Motor neuron (in vitro differentiated cells): ENCODE data around the gene SCN4A. TPM values are rescaled to one million over a fixed set of nuclear protein-coding genes. Genes with fewer than 3 reads are reported as not detected.
"Not testable (repeated sequence)": the region's sequence is repeated elsewhere in the genome, so short reads cannot be mapped to it uniquely, and the experiment has no call there.

ENCODE experiments used
- ATAC-seq, 8 experiments: fragments of 200-7000 bp; cut with Tn5 transposase; replicated peaks in 6 of 8; 2 replicates each; pipeline ENCODE4 v1.8.0; 2021; ENCODE audit warnings: mild to moderate bottlenecking in 8 of 8, moderate library complexity in 8 of 8
- H3K27ac ChIP-seq, 2 donors: fragments of 250-450 bp; sonication (Bioruptor Pico); 2 replicates each; pipeline ENCODE4 v1.9.0; 2021; ENCODE audit warnings: antibody characterized with exemption in 2 of 2, mild to moderate bottlenecking in 2 of 2, moderate library complexity in 1 of 2
- H3K4me1 ChIP-seq, 2 donors: fragments of 250-450 bp; sonication (Bioruptor Pico); replicated peaks in 1 of 2; 2 replicates each; pipeline ENCODE4 v1.6.1; 2021; ENCODE audit warnings: antibody characterized with exemption in 2 of 2, mild to moderate bottlenecking in 2 of 2, moderate library complexity in 1 of 2
- H3K4me3 ChIP-seq, 5 donors: fragments of 250-450 bp; sonication (Bioruptor Pico); 2 replicates each; pipeline ENCODE4 v1.9.0; 2021; ENCODE audit warnings: antibody characterized with exemption in 5 of 5, mild to moderate bottlenecking in 5 of 5, moderate library complexity in 4 of 5
- WGBS, 10 experiments: fragments of 450-650 bp; shearing (Covaris generic); methylation state at CpG; one replicate each; pipeline ENCODE4 v1.0.0; 2022; 5-methylcytosine and 5-hydroxymethylcytosine counted together
- in situ Hi-C, 9 experiments: fragments of 400-800 bp; cut with MboI; loops; one replicate each; pipeline ENCODE4 v1.15.0; 2021; ENCODE audit warnings: low sequenced_read_pairs in 9 of 9, low pct_unique_long_range_greater_than_20kb in 2 of 9; ENCODE audit not compliant: unreplicated experiment in 9 of 9
- total RNA-seq, 8 experiments: library from RNA; unstranded; fragments of 300-600 nt; gene quantifications; 2 replicates each; pipeline versions ENCODE4 v1.2.3 to v1.2.4, GENCODE V29; 2022

Gene SCN4A
- total RNA-seq, 8 experiments from 2014 or later = 0.04 to 2.1 (median 1.0) TPM

GRCh38 chr17:64007089-64007837, 34.5 kb upstream of the SCN4A start:
- 79 to 100% (median 89%) methylated on average over 1 to 4 of the region's 5 CpGs; no CpG with 5 or more reads in 4 of the 10 experiments for WGBS, 10 experiments
- in situ Hi-C loops = loop anchor here in 1 of 9 experiments (25.0 kb wide), 1 partner anchor 95 kb away; the partner anchor contains the start of genes CSHL1 and GH1
- not testable (repeated sequence) for H3K27ac ChIP-seq, H3K4me3 ChIP-seq, H3K4me1 ChIP-seq, ATAC-seq

GRCh38 chr17:64006361-64007088, 33.8 kb upstream of the SCN4A start:
- Histone ChIP-seq H3K27ac (no peak overlapping the region), H3K4me3 (no peak overlapping the region), H3K4me1 (peaks cover 0 to 3% of the 10 kb centered on the region in 2 donors)
- in situ Hi-C loops = loop anchor here in 1 of 9 experiments (25.0 kb wide), 1 partner anchor 94 kb away; the partner anchor contains the start of genes CSHL1 and GH1
- WGBS, 10 experiments = 80 to 91% (median 90%) methylated on average over 2 to 7 of the region's 13 CpGs; no CpG with 5 or more reads in 7 of the 10 experiments
- peak in 6 of 8 experiments; percentile 25 to 74 (median 40) for ATAC-seq

GRCh38 chr17:64005734-64006167, 33.0 kb upstream of the SCN4A start:
- in situ Hi-C loops = loop anchor here in 1 of 9 experiments (25.0 kb wide), 1 partner anchor 93 kb away; the partner anchor contains the start of genes CSHL1 and GH1
- Histone ChIP-seq H3K27ac (no peak overlapping the region), H3K4me3 (no peak overlapping the region), H3K4me1 (peaks cover 0 to 3% of the 10 kb centered on the region in 2 donors)
- peak in 6 of 8 experiments; percentile 18 to 87 (median 56) for ATAC-seq
- WGBS, 10 experiments = 60 to 100% methylated on average over 1 of the region's 6 CpGs; no CpG with 5 or more reads in 8 of the 10 experiments

- Histone ChIP-seq H3K27ac (no peak overlapping the region), H3K4me1 (peaks cover 0 to 3% of the 10 kb centered on the region in 2 donors), H3K4me3 (no peak overlapping the region)
- WGBS, 10 experiments = 75 to 91% (median 88%) methylated on average over 3 to 8 of the region's 19 CpGs; no CpG with 5 or more reads in 5 of the 10 experiments
- in situ Hi-C loops = loop anchor here in 1 of 9 experiments (25.0 kb wide), 1 partner anchor 93 kb away; the partner anchor contains the start of genes CSHL1 and GH1
- ATAC-seq = peak in 2 of 8 experiments; percentile 12
These were observed 32.4 kb upstream of the SCN4A start for GRCh38 chr17:64004903-64005733.

GRCh38 chr17:64004218-64004770, 31.6 kb upstream of the SCN4A start:
- ATAC-seq = no peak
- Histone ChIP-seq H3K4me3 (no peak overlapping the region), H3K27ac (no peak overlapping the region), H3K4me1 (peaks cover 0 to 3% of the 10 kb centered on the region in 2 donors)
- WGBS, 10 experiments = 28 to 79% (median 67%) methylated on average over 1 to 5 of the region's 7 CpGs; no CpG with 5 or more reads in 3 of the 10 experiments
- in situ Hi-C loops = loop anchor here in 1 of 9 experiments (25.0 kb wide), 1 partner anchor 92 kb away; the partner anchor contains the start of genes CSHL1 and GH1

GRCh38 chr17:64003526-64004121, 30.9 kb upstream of the SCN4A start:
- ATAC-seq = no peak
- Histone ChIP-seq H3K4me3 (no peak overlapping the region), H3K4me1 (peaks cover 0 to 5% of the 10 kb centered on the region in 2 donors), H3K27ac (no peak overlapping the region)
- 40 to 91% (median 63%) methylated on average over 1 to 6 of the region's 13 CpGs; no CpG with 5 or more reads in 4 of the 10 experiments for WGBS, 10 experiments
- in situ Hi-C loops = loop anchor here in 1 of 9 experiments (25.0 kb wide), 1 partner anchor 91 kb away; the partner anchor contains the start of genes CSHL1 and GH1

- H3K4me1 ChIP-seq = peaks cover 0 to 6% of the 10 kb centered on the region in 2 donors
- no peak overlapping the region for H3K4me3 ChIP-seq
- 40 to 98% methylated on average over 1 to 7 of the region's 22 CpGs; no CpG with 5 or more reads in 8 of the 10 experiments for WGBS, 10 experiments
- no peak for ATAC-seq
- in situ Hi-C loops = loop anchor here in 1 of 9 experiments (25.0 kb wide), 1 partner anchor 91 kb away; the partner anchor contains the start of genes CSHL1 and GH1
- H3K27ac ChIP-seq = no peak overlapping the region
These were observed 30.2 kb upstream of the SCN4A start for GRCh38 chr17:64002658-64003525.

- ATAC-seq = peak in 1 of 8 experiments; percentile 64
- Histone ChIP-seq H3K4me3 (no peak overlapping the region), H3K4me1 (peaks cover 0 to 9% of the 10 kb centered on the region in 2 donors), H3K27ac (no peak overlapping the region)
- in situ Hi-C loops = loop anchor here in 1 of 9 experiments (25.0 kb wide), 1 partner anchor 90 kb away; the partner anchor contains the start of genes CSHL1 and GH1
- WGBS, 10 experiments = 20 to 90% (median 75%) methylated on average over 1 to 5 of the region's 14 CpGs; no CpG with 5 or more reads in 6 of the 10 experiments
These were observed 29.2 kb upstream of the SCN4A start for GRCh38 chr17:64001763-64002529.

- H3K27ac ChIP-seq = no peak overlapping the region
- WGBS, 10 experiments = 50 to 80% (median 60%) methylated on average over 1 to 4 of the region's 7 CpGs; no CpG with 5 or more reads in 7 of the 10 experiments
- ATAC-seq = no peak
These were observed 28.4 kb upstream of the SCN4A start for GRCh38 chr17:64001091-64001579.

More at GRCh38 chr17:64001091-64001579, 28.4 kb upstream of the SCN4A start:
- in situ Hi-C loops = loop anchor here in 1 of 9 experiments (25.0 kb wide), 1 partner anchor 89 kb away; the partner anchor contains the start of genes CSHL1 and GH1
- Histone ChIP-seq H3K4me1 (peaks cover 0 to 9% of the 10 kb centered on the region in 2 donors), H3K4me3 (no peak overlapping the region)
